ENCODE results near the gene LRIG1. TPM values are rescaled to one million over a fixed set of nuclear protein-coding genes. Genes with fewer than 3 reads are reported as not detected.

Gene LRIG1
- total and polyA plus RNA-seq, 9 of the 15 experiments (the other 6 are each of a cell fraction or from before 2014, with no cell fraction given) = 0.05 to 0.38 (median 0.13) TPM; not detected in 3

DNA sequence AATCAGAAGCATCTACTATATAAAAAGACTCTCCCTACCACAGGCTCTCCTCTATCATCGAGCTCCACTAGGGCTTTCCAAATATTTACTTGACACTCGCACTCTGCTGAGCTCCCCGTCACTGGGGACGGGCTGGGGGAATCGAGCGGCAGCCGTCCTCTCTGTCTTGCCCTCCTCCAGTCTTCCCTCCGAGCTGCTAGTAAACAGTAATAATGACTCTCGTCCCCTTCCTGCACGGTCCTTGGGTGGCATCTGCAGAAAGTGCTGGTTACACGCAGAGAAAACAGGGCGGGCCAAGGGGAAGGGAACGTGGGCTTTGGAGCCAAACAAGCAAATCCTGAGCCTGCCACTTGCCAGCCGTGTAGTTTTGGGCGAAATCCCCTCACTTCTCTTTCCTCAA is 96.6 kb downstream of the LRIG1 start:
- in situ Hi-C loops (cut with MboI) (loop anchor here (10.0 kb wide), 1 partner anchor 421 kb away; no protein-coding TSS in a partner anchor), intact Hi-C loops (cut with micrococcal nuclease) (no loop called here)
- WGBS (ENCODE audit: insufficient coverage, low coverage, missing lambda C conversion rate) = 51% methylated on average over 8 of the region's 15 CpGs
- Histone ChIP-seq H3K36me3 (ENCODE audit: control insufficient read depth, insufficient read depth, low read length) (no peaks in the 10 kb centered on the region), H3K79me2 (ENCODE audit: control insufficient read depth, insufficient read depth, low read length) (no peaks in the 10 kb centered on the region), H3K4me2 (ENCODE audit: insufficient read depth, low read length) (no peak overlapping the region), H3K4me3 (no peak overlapping the region), H3K9me1 (ENCODE audit: control insufficient read depth, insufficient read depth, low read length) (no peaks in the 10 kb centered on the region), H2AFZ (ENCODE audit: low read depth, low read length) (no peak overlapping the region), H3K27me3 (ENCODE audit: control insufficient read depth in 2 of 2, insufficient read depth in 2 of 2, low read length in 2 of 2) (peaks cover 0 to 14% of the 10 kb centered on the region in 2 experiments; a peak in 2 of 5 replicates), H3K9me3 (replicated peaks; ENCODE audit: control insufficient read depth, insufficient read depth, low read depth, low read length) (no peaks in the 10 kb centered on the region), H4K20me1 (replicated peaks; ENCODE audit: control insufficient read depth, insufficient read depth, low read length) (no peaks in the 10 kb centered on the region), H3K9ac (ENCODE audit: insufficient read depth in 1 of 2, low read depth in 2 of 2, low read length in 2 of 2) (no peak overlapping the region), H3K27ac (ENCODE audit: extremely low read depth, low read depth, low read length) (no peak overlapping the region), H3K4me1 (replicated peaks in 1 of 2; ENCODE audit: control insufficient read depth in 2 of 2, insufficient read depth in 2 of 2, low read length in 2 of 2) (no peaks in the 10 kb centered on the region)
- ChIA-PET CTCF (ENCODE audit: low intra/inter-chr PET ratio) (no interaction called here), POLR2A (interaction anchor here (1.0 kb wide), 1 partner anchor 9 kb away, joined by 4 read pairs; no protein-coding TSS in a partner anchor)
- ATAC-seq (no peak), FAIRE-seq (no peak), DNase-seq (ENCODE audit: extremely low read depth in 1 of 4, low spot score in 3 of 4) (no peak)
- BruUV-seq (replicated peaks) = no TSS peak
- TF ChIP-seq BRF1 (IDR thresholded peaks at IDR 0.05; ENCODE audit: borderline replicate concordance, extremely low read depth, insufficient read length) (no peak), ZFP30 (CRISPR knock-in tag; IDR thresholded peaks at IDR 0.05; ENCODE audit: borderline replicate concordance) (no peak), ZNF253 (CRISPR knock-in tag; conservative IDR thresholded peaks at IDR 0.05) (no peak), KAT2B (IDR thresholded peaks at IDR 0.05; ENCODE audit: low read depth, low read length) (no peak), ZNF507 (tag; conservative IDR thresholded peaks at IDR 0.05) (no peak)
- TF ChIP-seq, protein P1, sequence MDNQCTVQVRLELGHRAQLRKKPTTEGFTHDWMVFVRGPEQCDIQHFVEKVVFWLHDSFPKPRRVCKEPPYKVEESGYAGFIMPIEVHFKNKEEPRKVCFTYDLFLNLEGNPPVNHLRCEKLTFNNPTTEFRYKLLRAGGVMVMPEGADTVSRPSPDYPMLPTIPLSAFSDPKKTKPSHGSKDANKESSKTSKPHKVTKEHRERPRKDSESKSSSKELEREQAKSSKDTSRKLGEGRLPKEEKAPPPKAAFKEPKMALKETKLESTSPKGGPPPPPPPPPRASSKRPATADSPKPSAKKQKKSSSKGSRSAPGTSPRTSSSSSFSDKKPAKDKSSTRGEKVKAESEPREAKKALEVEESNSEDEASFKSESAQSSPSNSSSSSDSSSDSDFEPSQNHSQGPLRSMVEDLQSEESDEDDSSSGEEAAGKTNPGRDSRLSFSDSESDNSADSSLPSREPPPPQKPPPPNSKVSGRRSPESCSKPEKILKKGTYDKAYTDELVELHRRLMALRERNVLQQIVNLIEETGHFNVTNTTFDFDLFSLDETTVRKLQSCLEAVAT (IDR thresholded peaks at IDR 0.05) = no peak
